Islet of Langerhans (tissue), 1 donor: ENCODE results near the gene PLGRKT.
"Not testable (repeated sequence)": the region's sequence is repeated elsewhere in the genome, so short reads cannot be mapped to it uniquely, and the experiment has no call there.

Experiments
- FAIRE-seq: peaks from one replicate; lab custom pipeline; 2011; peaks lifted over from hg19 to GRCh38; lab: Jason Lieb, UNC

Gene PLGRKT

DNA sequence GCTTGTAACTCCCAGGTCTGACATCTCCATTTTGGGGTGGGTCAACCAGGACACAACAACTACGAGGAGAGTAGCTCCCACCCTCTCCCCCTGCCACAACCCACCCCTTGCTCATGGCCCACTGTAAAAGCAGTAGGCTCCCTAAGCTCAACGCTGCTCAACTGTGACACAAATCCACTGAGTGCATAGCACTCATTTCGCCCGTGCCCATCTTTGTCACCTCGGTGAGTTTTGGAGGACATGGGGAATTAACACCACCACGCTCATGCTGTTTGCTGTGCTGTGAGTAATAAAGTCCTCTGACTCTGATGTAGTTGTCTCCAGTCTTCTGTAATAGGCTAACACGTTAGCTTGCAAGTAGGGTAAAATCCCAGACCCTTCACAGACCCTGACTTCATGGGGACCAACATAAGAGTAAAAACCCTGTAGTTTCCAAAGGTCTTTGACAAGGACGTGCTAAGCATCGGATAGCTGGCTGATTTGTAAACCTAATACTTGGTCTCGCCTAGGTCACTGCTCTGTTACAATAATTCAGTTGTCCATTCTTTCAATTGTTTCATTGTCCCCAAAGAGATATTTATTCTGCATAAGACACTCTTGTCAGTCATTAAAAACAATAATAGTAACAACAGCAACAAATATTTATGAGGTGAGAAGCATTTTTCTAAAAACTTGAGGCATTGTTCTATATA, 7.7 kb downstream of the PLGRKT start:
- FAIRE-seq, result no peak

DNA sequence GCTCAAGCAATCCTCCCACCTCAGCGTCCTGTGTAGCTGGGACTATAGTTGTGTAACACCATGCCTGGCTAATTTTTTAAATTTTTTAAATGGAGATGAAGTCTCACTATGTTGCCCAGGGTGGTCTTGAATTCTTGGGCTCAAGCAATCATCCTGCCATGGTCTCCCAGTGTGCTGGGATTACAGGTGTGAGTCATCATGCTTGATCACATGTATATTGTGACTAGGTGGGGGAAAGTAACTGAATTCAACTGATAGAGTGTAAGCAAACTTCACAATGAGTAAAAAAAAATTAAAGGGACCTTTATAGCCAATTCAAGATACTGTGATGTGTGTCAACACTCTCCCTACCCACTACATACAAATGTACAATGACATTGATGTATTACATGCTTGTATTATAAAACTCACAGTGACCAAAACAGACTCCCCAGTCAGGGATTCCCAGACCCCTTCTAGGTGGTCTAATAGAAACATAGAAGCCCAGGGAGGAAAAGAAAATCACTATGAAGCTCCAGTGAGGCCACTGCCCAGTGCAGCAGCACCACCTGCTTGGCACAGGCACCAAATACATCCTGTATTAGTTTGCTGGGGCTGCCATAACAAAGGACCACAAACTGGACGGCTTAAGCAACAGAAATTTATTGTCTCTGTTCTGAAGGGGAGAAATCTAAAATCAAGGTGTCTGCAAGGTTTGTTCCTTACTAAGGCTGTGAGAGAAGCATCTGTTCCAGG, 8.8 kb downstream of the PLGRKT start:
- FAIRE-seq, result no peak

DNA sequence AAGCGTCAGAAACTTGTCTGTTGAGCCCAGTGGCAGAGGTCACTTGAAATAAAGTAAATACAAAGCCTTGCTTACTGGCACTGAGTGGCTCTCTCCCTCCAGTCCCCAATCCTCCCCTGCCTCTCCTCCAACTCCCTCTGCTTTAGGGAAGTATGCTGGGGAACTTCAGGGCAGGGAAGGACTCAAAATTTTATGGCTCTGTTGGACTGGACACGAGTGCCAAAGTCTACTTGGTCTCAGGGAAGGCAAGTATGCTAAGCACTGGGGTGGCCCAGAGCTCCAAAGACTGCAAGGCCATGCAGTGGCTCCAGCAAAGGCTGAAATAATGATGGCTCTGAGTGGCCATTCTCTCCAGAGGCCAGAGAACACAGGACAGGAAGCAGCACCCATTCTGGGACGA, 9.6 kb downstream of the PLGRKT start:
- FAIRE-seq, result no peak

DNA sequence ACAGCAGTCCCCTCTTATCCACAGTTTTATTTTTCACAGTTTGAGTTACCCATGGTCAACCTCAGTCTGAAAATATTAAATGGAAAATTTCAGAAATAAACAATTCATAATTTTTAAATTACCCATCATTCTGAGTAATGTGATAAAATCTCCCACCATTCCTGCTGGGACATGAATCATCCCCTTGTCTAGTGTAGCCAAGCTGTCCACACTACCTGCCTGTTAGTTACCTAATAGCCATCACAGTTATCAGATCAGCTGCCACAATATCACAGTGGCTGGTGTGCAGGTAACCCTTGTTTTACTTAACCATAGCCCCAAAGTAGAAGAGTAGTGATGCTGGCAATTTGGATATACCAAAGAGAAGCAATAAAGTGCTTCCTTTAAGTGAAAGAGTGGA, 10.7 kb downstream of the PLGRKT start:
- no peak for FAIRE-seq

DNA sequence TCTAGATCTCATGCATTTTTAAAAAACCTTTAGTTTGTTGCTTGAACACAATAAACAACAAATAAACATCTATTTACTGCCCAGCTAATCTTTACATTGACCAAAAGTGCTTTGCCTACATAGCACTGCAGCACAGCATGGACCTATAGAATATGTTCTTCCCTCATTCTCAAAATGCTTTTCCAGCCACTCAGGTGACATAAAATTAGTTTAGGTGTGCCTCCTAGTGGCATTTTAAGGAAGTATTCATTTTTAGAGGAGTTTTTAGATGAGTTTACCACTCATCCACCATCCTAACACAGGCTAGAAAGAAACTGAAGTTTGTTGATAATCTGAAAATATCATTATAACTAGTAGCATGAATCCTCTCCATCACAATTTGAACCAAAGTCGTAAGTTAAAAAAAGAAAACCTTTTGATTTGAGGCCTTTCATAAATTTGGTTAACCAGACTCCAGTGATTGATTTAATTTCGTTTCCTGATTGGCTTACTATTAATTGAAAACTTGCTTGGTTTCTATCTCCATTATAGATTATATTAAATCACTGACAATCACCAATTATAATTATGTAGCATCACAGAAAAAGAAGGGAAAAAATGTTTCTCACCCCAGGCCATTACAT, 12.6 kb downstream of the PLGRKT start:
- no peak for FAIRE-seq

DNA sequence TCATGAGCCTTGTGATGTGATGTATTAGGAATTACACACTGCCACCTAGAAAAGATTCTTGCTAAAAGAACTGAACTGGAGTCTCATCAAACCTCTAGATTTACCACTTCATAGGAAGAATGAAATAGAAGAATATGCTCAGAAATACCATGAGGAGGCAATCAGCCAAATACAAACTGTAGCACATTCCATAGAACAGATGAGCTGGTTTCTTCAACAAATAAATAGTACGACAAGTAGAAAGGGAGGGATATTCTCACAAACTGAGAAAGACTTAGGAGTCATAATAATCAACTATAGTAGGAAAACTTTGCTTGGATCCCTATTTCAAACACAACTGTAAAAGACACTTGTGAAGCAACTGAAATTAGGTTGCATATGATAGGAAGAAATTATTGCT, 15.4 kb downstream of the PLGRKT start:
- no peak for FAIRE-seq

DNA sequence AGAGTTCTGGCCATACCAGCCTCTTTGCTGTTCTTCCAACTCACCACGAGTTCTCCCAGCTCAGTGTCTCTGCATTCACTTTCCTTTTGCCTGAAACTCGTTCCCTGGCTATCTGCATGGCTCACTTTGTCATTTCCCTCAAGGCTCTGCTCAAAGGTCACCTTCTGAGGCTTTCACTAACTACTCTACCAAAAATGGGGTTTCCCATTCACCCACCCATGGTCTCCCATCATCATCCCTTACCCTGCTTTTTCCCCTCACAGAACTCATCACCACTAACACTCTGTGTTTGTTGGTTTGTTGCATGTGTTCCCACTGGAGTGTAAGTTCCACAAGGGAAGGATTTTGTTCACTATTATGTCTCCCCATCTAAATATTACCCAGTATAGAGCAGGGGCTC, 16.6 kb downstream of the PLGRKT start:
- FAIRE-seq, result no peak

DNA sequence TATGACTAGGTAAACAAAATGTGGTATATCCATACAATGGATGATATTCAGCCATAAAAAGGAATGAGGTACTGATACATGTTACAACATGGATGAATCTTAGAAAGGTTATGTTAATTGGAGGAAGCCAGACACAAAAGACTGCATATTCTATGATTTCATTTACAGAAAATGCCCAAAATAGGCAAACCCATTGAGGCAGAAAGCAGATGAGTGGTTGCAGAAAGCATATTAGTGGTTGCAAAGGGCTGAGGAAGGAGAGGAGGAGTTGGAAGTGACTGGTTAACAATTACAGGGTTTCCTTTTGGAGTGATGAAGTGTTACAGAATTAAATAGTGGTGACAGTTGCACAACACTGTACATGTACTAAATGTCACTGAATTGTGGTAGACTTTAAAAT, 17.7 kb downstream of the PLGRKT start:
- FAIRE-seq, result no peak

DNA sequence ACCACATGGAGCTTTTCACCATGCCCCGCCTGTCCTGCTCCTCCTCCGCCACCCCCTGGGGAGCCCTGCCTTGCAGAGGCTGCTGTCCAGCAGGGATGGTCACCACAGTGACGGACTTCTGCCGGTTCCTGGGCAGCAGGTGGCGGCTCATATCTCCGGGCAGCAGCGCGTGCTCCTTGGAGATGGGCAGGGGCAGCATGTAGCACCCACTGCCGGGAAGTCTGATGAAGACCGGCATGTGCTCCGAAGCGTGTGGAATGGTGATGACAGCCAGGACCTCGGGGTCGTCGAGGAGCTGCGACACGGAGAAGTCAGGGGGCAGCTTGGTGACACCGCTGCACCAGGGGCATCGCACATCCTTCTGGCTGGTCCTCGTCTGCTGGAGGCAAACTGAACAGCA, 19.2 kb downstream of the PLGRKT start:
- no peak for FAIRE-seq

DNA sequence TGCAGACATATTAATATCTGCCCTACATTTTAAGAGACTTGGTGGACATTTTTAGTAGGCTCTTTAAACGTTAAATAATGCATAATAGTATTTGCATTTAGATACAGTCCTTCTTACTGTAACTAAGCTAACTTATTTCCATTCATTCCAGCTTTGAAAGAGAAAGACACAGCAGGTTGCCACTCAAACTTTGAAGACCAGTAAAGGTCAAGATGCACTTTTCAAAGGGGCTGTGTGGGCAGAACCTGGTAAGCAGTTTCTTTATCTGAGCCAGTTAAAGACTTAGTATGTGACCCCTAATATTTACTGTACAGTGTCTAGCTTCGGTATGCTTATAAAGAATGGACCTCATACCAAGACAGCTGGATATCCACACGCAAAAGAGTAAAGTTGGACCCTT, 20.8 kb downstream of the PLGRKT start:
- FAIRE-seq, result no peak

DNA sequence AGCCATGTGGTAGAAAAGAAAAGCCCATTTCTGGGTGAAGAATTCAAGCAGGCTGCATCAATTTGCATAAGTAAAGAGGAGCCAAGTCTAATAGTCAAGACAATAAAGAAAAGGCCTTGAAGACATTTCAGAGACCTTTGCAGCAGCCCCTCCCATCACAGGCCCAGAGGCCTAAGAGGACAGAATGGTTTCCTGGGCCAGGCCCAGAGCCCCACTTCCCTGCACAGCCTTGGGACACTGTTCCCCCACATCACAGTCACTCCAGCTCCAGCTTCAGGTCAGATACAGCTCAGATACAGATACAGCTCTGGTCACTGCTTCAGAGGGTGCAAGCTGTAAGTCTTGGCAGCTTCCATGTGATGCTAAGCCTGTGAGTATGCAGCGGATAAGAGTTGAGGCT, 29.1 kb downstream of the PLGRKT start:
- no peak for FAIRE-seq

DNA sequence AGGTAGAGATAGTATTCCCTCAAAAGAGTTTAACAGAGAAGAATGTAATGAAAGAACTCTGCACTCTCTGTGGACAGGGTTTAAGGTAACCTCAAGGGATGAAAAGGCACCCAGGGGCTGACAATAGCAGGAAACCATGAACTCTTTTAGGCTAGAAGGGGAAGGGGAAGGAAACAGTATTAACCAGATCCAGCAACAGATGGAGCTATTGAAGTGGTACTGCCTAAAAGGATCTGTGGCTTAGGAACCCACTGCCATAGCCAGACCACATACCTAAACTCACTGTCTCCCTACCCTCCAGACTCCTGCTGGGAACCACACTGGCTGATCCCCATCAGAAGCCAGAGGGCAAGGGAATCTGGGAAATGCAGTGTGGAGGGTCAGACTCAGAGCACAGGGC, 35.5 kb downstream of the PLGRKT start:
- FAIRE-seq, result no peak

DNA sequence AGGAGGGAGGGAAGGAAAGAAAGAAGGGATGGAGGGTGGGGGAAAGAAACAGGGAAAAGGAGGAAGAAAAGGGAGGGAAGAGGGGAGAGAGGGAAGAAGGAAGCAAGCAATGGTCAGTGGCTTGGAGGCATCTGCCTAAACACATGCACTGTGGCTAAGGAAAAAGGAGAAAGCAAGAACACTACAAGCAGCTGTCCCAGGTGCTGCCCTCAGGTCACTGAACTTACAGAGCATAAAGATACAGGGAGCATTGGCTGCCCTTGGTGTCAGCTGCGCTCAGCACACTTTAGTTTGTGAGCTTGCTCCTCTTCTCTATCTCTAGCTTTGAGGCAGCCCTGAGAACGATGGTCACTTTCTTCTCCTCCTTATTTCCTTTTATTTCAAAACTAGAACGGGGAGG, 40.2 kb downstream of the PLGRKT start:
- not testable (repeated sequence) for FAIRE-seq

DNA sequence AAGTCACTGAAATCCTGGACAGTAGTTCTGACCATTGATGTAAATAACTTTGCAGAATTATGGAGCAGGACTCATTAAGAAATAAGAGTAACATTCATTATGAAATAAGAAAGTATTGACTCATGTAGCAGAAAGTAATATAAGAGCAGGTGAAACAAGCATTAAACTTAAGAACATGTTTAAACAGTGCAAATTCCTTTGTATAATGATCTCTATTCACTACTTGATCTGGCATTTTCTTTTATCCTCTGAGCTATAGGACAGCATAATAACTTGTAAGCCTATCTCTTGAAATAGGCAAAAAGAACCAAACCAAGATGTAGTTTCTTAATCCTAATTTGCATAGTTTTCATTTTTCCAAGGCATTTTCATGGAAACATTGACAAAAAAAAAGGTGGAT, 42.3 kb downstream of the PLGRKT start:
- no peak for FAIRE-seq

DNA sequence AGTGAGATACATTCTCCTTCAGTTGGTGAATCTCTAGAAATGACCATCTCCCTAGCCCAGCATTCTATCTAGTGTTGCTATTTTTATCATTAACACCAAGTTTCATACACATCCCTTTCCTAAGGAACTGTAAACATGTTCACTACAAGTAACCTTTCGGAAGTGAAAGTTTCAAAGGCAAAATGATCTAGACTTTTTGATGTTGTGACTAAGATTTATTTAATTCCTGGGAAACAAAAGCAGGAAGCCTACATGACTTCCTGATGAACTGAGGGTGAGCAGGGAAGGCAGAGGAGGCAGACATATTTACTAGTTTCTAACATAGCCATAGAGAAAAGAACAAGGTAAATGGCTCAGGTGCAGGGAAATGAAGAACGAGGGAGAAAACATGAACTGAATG, 43.7 kb downstream of the PLGRKT start:
- FAIRE-seq, result not testable (repeated sequence)

DNA sequence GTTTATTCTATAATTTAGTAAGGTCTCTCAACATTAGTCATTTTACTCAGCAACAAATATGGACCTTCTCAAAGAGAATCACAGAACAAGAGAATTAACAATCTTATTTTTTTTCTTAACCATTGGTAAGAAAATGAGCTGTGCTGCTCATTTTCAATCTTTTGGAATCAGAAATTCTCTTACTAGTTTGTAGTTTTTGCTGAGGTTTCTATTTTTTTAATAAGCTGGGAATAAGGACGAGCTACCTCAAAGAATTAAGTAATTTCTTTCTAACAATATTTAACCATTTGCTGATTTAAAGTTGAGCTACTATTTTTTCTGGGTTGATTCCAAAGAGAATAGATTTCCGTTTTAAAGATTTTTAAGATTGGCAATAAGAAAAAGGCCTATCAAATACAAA, 44.2 kb downstream of the PLGRKT start:
- no peak for FAIRE-seq

DNA sequence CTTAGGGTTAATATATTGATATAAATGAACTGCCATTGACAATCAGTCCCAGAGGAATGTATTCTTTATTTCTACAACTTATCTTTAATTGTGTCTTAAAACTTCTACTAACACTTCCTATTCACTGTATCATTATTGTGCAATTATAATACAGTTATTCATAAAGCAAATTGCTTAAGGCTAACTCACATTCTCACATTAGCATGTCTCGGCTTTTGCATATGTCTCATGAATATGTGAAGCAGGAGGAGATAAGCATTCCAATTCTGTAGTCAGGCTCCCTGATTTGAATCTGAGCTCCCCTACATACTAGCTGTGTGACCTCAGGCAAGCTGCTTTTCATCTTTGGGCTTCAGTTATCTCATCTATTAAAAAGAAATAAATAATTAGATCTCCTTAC, 45.4 kb downstream of the PLGRKT start:
- no peak for FAIRE-seq

DNA sequence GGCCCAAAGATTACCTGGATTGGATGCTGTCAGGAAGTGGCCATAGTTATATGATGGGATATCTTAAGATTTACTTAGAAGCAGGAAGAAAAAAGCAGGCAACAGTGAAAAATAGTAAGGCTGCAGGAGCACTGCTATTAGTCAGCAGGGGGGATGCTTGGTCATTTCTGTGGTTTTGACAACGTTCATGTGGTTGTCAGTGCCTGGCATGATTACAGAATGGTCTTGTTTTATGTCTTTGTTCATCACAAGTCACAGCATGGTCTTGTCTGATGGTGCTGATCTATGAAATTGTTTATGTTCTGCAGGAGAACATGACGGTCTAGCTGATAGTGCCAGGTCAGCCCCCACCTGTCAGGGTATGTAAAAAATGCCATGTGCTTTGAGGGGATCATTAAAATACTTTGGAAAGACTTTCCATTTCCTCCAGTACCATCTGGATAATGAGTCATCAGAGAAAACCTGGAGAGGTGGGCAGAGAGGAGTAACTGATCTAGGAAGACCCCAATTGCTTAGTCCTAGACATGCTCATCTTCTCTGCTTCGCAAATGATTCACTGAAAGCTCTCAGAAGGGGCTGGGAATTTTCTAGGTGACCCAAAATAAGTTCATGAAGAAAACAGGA, 48.5 kb downstream of the PLGRKT start:
- no peak for FAIRE-seq

DNA sequence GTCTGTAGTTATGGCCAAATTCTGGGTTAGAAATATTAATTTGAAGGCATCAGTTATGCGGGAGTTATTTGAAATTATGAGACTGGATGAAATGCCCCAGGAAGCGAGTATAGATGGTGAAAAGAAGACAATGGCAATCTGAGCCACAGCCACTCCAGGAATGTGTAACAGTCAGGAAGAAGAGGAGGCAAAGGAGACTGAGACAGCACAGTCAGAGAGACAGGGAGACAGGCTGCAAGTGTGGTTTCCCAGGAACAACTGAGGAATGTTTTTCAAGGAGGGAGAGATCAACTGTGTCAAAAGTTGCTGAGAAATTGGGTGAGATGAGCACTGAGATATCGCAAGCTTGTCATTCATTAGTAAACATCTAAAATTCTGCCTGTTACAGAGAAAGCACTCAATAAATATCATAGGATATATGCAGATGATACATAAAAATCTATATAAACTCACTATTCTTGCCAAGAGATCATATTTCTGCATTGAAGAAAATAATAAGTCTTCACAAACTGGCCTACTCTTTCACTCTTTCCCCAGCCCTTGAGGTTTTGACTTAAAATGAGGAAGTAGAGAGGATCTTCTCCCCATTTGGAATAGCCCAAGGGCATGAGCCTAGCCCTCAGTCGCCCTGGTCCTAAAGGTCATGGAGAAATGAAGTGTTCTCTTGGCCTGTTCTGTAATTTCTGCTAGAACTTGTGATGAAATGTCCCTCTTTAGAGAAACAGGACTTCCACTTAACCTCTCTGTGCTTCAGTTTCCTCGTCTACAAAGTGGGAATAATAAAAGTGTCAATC, 49.5 kb downstream of the PLGRKT start:
- no peak for FAIRE-seq

DNA sequence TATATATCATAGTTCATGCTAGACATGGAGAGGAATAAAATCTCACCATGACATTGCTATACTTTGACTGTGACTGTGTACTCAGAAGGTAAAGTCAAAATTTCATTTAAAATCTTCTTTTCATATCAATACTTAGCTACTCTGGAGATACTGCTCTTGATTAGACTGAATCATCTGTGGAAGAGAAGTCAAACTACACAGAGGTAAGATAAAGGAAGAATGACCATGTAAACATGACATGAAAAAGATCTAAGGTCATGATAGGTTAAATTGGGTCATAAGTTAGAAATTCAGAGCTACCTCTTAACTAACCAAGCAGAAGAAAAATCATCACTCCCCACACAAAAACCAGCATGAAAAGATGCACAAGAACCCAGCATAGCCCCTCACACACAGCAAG, 53.3 kb downstream of the PLGRKT start:
- FAIRE-seq, result no peak

DNA sequence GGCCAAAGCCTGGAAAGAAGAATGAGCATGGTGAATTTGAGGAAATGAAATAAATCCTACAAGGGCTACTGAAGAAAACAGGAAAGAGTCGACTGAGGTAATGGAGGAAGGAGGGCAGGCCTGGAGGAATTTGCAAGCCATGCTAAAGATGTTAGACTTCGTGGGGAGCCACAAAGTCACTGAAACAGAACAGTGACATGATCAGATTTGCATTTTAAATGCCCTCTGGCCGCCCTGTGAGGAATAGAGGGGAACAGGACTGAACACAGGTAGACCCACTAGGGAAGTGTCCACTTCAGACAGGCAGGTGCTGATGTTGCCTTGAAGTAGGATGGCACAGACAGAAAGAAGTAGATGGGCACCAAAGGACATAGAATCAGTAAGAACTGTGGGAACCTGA, 55.2 kb downstream of the PLGRKT start:
- no peak for FAIRE-seq

DNA sequence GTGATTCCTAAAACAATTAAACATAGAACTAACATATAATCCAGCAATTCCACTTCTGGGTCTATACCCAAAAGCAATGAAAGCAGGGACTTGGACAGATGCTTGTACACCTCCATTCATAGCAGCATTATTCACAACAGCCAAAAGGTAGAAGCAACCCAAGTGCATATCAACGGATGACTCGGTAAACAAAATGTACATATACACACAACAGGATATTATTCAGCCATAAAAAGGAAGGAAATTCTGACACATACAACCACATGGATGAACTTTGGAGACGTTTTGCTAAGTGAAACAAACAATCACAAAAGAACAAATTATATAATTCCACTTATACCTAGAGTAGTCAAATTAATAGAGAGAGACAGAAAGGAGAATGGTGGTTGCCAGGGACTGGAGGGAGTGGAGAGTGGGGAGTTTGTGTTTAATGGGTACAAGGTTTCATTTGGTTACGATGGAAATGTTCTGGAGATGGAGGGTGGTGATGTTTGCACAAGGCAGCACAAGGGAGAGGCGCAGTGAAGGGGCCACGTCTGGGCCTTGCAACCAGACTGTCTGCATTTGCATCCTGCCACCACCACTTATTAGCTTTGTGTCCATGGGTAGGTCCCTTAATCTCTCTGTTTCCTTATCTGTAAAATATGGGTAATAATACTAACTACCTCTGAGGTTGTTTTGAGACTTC, 61.8 kb downstream of the PLGRKT start:
- FAIRE-seq, result peak; percentile 33
